Measurements from ENCODE around the gene PIGU.
"Not testable (repeated sequence)": the region's sequence is repeated elsewhere in the genome, so short reads cannot be mapped to it uniquely, and the experiment has no call there.

PIGU gene

DNA sequence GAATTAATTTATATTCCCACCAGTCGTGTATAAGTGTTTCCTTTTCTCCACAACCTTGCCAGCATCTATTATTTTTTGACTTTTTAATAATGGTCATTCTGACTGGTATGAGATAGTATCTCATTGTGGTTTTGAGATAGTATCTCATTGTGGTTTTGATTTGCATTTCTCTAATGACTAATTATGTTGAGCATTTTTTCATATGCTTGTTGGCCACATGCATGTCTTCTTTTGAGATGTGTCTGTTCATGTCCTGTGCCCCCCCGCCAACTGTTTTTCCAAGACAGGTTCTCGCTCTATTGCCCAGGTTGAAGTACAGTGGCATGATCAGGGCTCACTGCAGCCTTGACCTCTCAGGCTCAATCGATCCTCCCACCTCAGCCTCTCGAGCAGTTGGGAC, 15.1 kb downstream of the PIGU start:
- DNase-seq (ENCODE audit: low spot score) = not testable (repeated sequence)

DNA sequence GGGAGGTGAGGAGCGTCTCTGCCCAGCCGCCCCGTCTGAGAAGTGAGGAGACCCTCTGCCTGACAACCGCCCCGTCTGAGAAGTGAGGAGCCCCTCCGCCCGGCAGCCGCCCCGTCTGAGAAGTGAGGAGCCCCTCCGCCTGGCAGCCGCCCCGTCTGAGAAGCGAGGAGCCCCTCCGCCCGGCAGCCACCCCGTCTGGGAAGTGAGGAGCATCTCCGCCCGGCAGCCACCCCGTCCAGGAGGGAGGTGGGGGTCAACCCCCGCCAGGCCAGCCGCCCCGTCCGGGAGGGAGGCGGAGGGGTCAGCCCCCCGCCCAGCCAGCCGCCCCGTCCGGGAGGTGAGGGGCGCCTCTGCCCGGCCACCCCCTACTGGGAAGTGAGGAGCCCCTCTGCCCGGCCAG, 18.2 kb downstream of the PIGU start:
- not testable (repeated sequence) for DNase-seq (ENCODE audit: low spot score)

DNA sequence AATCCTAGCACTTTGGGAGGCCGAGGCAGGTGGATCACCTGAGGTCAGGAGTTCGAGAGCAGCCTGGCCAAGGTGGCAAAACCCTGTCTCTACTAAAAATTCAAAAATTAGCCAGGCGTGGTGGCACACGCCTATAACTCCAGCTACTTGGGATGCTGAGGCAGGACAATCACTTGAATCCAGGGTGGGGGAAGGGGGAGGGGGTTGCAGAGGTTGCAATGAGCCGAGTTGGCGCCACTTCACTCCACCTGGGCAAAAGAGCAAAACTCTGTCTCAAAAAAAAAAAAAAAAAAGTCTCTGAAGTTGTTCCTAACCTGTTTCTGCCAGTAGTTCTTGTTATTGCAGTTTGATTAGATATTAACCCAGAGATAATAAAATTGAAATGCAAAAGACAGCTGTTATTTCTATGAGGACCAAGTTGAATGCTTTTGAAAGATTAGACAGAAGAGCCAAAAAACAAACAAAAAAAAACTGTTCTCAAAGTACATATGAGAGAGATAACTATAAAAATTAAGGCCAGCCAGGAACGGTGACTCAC, 22.6 kb downstream of the PIGU start:
- no peak for DNase-seq (ENCODE audit: low spot score)

DNA sequence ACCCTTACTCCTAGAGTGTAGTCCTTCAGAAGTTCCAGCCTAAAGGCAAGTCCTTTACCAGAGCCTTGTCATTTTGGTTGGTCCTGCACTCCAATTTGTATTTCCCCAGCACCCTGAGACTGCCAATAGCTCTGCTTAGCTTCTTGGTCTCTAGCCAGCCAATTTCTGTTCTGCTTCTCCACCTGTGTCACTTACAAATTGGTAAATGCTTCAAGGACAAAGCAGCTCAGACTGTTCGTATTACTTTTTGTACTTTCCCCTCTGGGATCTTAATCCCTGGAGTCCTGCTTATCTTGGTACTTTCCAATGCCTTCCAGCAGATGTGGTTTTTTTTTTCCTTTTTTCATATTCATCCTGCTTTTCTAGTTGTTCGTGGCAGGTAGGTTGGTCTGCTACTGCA, 25.7 kb downstream of the PIGU start:
- DNase-seq (ENCODE audit: low spot score) = no peak

DNA sequence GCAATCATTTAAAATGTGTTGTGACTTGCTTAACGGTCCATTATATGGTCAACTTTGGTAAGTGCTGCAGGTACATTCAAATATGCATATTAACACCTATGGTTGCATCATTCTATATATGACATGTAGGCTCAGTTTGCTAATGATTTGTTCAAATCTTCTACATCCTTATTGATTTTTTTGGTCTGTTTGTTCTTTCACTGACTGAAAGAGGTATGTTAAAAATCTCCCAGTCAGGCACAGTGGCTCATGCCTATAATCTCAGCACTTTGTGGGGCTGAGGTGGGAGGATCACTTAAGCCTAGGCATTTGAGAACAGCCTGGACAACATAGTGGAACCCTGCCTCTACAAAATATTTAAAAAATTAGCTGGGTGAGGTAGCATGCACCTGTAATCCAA, 29.2 kb downstream of the PIGU start:
- DNase-seq (ENCODE audit: low spot score) = no peak

DNA sequence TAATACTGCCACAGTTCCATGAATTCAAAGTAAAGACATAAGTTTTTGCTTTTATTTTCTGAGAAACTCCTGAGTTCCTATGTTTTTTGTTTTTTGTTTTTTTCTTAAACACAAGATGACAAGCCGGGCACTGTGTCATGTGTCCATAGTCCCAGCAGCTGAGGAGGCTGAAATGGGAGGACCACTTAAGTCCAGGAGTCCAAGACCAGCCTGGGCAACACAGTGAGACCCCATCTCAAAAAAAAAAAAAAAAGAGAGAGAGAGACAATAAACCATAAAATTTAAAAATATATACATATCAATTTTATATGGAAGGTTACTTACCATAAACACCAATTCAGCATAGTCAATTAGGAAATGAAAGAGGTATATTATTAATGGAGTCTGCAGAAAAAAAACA, 31.9 kb downstream of the PIGU start:
- no peak for DNase-seq (ENCODE audit: low spot score)

DNA sequence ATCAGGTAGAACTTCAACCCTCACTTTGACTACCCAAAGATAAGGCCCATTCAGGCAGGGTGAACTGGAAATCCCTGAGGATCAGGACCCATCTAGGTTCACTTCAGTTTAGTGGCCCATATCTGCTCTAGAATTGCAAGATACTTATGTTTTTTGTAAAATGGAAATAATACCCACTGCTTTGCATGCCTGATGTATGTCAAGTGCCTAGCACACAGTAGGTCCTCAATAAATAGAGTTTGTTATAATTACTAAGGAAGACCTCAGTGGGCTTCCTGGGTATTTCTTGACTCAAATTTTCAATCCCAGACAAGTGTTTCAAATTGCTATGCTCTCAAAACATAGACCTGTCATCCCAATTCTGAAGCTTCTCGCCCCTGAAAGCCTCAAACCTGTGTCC, 32.5 kb downstream of the PIGU start:
- no peak for DNase-seq (ENCODE audit: low spot score)

DNA sequence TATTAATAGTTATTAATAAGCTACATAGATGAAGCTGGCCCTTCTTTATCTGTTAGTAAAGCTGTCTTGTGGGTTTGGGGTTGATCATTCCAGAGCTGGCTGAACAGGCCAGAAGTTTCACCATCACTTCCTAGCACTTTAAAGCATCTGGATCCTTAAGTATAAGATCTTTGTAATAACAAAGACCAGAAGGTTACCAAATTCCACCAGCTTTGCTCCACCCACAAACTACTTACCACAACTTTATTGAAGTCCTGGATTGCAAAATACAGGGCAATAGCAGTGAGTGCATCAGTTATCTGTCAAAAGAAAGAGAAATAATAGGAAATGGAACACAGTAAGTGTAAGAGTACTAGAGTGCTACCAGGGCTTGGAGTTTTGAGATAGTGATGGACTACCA, 33.0 kb downstream of the PIGU start:
- DNase-seq (ENCODE audit: low spot score) = no peak

DNA sequence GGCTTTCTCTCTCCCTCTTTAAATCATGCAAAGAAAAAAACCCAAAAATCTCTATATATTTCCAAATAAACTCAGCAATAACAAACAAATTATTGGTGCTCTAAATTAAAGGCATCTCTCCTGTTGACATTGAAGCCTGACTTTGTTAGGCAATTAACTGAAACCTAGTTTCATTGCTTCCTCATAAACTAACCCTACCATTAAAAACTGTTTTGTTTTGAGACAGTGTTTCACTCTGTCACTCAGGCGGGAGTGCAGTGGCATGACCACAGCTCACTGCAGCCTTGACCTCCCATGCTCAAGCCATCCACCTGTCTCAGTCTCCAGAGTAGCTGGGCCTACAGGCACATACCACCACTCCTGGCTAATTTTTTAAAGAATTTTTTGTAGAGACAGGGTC, 34.9 kb downstream of the PIGU start:
- DNase-seq (ENCODE audit: low spot score) = no peak

DNA sequence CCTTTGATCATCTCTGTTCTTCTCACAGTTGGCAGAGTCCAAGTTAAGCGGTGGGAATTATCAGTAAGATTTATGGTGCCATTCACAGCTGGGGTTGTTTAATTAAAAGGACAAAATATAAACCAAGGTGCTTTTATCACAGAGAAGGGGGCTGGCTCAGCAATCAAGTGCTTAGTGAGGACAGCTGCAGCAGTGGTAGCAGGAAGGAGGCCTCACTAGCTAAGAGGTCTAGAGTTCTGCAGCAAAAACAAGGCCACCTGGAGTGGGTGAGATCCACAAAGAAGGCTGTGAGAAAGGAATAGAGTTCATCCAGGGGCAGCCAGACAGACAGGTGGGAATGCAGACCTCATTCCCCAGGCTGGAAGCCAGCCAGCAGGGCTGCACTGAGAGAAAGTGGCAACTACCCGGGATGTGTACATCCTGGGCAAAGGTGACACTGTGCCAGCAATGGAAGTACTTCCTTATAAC, 37.1 kb downstream of the PIGU start:
- no peak for DNase-seq (ENCODE audit: low spot score)

DNA sequence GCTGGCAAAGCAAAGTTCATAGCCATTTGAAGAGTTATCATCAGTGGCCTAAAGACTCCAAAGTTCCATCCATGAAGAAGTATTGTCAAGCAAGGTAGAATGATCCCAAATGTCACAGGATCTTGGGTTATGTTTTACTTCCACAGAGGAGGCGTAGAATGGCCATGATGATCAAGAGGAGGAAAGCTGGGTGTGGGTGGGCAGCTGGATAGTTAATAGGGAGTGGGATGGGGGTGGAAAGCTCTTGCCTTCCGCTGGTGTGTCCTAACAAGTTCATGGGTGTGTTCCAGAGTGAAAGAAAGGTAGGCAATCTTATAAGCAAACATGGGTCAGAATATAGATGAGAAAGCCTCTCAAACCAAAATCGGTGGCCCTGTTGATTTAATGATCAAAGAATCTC, 38.4 kb downstream of the PIGU start:
- DNase-seq (ENCODE audit: low spot score) = no peak

DNA sequence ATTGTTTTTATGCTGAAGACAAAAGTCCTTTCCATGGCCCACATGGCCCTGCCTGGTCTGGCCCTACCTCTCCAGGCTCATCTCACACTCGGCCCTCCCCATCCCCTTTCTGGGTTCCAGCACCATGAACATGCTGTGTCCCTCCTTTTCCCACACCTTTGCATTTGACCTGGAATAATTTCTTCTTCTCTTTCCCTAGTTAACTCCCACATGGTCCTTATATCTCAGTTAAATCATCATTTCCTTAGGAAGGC, 38.9 kb downstream of the PIGU start:
- no peak for DNase-seq (ENCODE audit: low spot score)

DNA sequence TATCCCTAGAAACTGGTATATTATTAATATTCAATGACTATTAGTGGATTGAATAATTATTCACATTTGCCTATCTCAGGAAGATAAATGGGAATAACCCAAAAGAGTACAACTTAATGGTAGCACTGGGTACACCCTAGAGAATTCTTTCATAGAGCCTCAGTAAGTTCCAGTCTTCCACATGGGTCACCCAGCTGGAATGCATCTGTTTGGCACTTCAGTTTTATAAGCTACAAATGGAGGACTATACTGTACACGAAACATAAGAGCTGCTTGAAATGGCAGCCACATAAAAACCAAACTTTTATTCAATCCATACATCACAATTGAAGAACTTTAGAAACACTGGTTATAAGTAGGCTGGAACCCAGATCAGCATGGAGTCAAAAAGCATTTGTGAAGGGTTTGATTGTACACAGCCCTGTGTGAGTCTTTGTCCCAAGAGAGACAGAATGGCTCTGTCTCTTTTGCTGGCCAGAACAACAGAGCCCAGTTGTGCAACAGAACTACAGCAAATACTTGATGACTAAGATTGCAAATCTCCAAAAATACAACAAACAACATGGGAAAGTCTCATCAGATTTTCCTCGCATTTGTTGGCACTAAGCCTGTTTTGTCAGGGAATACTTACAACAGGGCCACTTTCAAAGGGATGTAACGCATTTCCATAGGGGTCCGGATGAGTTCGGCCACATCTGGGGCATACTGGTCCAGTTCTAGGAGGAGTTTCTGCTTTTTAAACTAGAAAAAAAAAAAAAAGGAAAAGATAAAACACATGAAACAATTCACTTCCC, 39.5 kb downstream of the PIGU start:
- DNase-seq (ENCODE audit: low spot score) = no peak

DNA sequence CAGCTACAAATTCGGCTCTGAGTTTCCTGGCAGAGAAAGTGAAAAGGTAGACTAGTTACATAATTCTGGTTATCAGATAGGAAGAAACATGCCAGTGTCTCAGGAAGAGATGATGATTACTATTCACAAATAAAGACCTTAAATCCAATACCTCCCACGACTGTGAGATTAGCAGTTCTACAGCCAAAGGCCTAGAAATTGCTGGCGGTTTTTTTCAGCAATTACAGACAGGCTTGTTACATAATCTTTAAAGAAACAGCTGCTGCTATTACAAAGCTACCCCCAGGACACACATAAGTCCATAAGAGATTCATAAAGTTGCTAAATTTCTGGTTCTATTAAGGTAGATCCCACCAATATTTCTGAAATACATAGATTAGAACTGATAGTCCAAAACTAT, 40.2 kb downstream of the PIGU start:
- DNase-seq (ENCODE audit: low spot score) = no peak

DNA sequence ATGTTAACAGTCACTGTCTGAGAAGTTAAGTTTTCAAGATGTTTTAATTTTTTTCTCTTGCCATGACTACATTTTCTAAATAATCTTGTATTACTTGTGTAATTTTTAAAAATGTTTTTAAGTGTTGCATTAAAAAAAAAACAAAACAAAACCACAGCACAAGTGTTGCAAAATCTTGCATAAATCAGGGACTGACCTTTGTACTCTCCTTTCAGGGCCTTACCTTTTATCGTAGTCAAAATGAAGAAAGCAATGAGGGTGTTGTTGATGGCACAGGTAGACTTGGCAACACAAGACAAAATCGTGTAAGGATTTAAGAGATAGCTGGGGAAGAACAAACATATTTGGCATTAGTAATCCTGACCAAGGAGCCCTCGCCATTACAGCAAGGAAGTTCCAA, 42.5 kb downstream of the PIGU start:
- DNase-seq (ENCODE audit: low spot score) = no peak

DNA sequence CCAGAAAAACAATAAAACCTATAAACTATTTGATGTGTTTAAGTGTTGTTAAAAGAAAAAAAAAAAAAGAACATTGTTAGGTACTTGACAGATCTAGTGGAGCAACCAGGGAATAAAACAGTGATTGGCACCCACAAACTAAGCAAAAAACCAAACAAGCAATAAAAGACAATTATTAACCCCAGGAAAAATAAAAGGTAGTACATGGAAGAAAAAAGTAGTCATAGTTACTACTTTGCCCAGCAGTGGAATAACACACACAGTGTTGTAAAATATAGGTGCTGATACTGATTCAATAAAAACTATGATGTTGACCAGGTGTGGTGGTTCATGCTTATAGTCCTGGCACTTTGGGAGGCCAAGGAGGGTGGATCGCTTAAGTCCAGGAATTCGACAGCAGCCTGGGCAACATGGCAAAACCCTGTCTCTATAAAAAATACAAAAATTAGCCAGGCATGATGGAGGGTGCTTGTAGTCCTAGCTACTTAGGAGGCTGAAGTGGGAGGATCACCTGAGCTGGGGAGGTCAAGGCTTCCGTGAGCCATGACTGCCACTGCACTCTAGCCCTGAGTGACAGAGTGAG, 43.9 kb downstream of the PIGU start:
- no peak for DNase-seq (ENCODE audit: low spot score)

DNA sequence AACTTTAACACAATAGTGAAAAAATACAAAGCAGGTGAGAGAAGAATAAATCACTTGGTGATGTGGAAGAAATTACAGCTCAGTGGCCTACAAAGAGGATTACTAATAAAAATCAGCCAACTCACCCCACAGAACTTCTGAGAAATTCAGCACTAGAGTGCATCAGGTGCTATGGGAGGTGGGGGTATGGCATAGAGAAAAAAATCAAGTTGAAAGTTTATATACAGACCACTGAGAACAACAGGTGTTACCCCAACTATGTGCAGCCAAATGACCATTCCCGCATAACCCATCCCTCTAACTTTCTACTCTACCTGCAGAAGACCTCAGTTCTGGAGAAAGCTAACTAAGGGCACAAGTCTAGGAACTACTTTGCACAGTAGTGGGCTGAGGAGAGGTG, 47.0 kb downstream of the PIGU start:
- DNase-seq (ENCODE audit: low spot score) = no peak

DNA sequence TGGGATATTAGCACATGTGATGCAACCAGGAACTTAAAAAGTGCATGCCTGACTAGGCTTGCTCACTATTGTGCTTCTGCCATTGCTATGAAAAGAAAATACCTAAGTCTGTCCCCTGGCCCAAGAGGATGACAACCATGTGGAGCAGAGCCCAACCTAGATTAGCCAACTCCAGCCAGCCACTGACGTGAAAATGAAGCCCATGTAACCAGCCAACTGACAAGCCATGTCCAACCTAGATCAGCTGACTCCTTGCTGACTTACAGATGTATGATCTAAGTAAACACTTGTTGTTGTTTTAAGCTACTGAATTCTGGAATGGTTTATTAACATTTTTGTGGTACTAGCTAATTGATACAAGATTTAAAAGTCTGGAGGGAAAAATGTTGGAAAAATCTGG, 47.5 kb downstream of the PIGU start:
- DNase-seq (ENCODE audit: low spot score) = no peak

DNA sequence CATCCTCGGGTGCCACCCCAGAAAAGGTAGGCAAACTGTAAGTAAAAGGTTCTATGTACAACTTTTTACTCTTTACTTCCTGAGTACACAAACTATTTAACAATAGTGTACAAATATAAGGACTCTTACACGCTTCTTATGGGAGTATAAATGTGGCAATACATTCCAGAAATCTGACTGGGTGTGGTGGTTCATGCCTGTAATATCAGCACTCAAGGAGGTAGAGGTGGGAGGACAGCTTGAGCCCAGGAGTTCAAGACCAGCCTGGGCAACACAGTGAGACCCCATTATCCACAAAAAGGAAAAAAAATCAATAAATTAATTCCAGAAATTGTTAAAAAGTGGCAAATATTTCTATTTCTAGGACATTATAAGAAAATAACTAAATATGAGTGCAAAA, 48.9 kb downstream of the PIGU start:
- no peak for DNase-seq (ENCODE audit: low spot score)

DNA sequence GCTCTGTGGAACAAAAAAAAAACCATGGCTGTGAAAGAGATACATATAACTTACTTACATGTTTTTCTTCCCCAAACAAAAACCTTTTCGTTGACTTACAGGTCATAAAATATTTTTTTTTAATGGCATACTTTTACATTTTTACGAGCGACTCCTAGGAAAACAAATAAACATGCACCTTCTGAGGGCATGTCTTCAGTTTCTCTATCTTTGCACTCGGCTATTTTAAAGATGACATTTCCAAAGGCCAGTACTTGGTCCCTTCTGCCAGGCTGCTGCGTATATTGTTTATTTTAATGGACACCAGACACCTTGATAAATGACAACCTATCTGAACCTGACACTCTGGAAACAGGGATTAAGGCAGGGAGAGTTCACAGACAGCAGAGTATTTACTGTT, 49.4 kb downstream of the PIGU start:
- no peak for DNase-seq (ENCODE audit: low spot score)

DNA sequence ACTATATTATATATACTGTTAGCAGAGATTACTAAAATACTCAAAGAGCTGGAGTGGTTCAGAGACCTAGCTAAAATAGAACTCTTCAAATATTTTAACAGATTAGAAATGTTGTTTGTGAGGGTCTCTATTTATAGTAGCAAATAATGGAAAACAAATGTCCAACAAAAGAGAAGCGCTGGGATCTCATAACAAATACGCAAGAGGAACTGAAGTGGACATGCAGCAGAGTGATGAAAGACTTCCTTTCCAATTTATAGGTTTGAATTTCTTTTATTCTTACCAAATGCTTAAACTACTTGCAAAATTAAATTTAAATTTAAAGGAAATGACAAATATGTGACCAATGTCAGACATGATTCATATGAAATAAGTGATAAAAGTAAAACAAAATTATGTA, 49.9 kb downstream of the PIGU start:
- DNase-seq (ENCODE audit: low spot score) = no peak

DNA sequence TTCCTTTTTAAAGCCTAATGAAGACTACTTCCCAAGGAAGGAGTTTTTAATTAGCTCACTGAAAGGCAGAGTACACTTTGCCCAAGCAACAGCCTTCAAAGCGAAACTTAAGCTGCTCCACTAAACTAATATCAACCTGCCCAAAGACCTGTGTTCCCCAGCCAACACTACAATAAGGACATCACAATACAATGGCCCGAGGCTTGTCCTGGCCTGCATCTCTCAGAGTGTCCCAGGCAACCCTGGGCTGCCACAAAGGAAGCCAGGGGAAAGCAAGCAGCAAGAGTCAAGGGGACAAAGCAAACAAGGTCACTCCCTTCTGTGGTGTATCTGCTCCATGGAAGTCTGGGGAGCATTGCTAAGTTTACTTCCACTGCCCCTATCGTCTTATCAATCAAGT, 52.3 kb downstream of the PIGU start:
- DNase-seq (ENCODE audit: low spot score) = no peak

DNA sequence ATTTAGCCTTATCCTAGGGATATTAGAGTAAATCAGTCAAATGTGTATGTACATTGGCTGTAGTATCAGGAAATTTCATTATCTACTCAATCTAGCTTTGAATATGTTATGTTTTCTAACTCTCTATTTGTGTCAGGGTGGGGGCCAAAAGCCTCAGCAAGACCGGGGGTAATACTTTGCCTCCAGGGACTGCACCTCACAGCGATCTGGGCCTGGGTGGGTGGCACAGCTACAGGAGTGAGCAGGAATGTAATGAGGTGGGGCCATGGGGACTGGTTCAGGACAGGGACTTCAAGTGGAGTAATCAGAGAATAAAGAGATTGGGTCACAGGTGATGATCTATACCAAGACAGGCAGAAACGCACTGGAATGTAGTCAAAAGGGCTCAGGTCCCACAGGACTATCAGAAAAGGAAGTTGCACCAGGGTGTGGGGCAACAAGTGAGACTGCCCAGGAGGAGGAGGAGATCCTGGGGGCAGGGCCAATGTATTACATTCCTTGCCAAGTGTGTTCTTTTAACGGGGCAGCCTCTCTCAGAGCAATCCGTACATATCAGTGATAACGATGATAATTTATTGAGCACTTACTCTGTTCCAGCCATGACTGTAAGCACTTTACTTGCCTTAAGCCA, 54.0 kb downstream of the PIGU start:
- DNase-seq (ENCODE audit: low spot score) = no peak
